Measurements from ENCODE around the gene RNF213.

RNF213 gene

DNA sequence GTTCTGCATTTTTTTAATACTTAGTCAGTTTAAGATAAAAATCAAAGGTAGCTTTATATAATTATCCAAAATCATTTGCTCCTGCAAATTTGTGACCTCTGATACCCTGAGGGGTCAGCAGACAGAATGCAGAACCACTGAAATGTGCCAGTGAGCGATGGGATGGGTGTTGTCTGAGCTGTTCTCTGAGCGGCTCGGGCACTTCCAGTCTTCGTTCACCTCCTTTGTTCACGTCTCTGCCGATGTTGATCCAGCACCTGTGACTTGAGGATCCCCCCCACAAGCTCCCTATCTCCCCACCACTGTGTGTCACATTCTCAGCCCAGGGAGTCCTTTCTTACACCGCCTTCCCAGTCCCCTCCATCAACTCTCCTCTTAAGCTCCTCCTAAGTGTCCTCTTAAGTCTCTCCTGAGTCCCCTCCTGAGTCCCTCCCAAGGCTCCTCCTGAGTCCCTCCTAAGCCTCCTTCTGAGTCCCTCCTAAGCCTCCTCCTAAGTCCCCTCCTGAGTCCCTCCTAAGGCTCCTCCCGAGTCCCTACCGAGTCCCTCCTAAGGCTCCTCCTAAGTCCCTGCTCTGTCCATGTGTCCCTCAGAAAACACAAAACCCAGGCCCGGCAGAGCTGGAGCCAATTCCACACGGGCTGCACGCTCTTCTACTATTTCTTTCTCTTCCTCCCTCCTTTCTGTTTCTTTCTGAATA lies 47.5 kb downstream of the RNF213 start:
- H3K36me3 ChIP-seq (ENCODE audit: low read length): no peaks in the 10 kb centered on the region

DNA sequence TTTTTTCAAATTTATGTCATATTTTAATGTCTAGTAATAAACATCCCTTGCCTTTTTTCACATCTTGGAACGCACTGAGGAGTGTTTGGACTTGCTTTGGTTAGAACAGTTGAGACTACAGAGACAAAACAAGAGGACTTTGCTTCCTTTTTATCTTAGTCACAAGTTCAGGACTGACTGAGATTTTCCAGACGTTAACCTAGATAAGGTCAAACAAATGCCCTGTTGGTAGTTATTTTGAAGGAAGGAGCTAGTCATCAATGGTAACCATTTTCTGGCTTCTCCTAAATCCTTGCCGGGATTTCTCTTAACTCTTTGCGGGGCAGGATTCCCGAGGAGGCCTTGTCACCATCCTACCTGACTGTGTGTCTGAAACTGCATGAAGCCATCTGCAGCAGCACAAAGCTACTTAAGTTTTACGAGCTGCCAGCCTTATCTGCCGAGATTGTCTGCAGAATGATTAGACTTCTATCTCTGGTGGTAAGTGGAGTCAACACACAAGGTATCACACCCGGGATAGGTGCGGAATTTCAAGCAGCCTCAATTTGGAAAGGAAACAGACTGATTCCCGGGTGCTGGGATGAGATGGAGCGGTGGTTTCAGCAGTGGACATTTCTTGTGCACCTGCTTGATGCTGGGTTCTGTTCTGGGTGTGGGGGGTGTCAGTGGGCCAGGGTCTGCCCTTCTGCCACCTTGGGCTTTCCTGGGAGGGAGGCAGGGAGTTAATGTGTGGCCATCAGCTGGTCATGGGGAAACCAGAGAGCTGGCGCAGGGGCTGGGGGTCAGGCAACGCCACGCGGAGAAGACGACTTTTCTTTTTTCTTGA lies 48.3 kb downstream of the RNF213 start:
- Histone ChIP-seq H3F3A (ENCODE audit: insufficient read depth) (no peaks in the 10 kb centered on the region), H3K9me3 (ENCODE audit: insufficient read depth, low read length) (no peaks in the 10 kb centered on the region), H4K20me1 (ENCODE audit: low read depth, low read length) (no peaks in the 10 kb centered on the region), H3K9me2 (replicated peaks; ENCODE audit: insufficient read depth, low read length) (no peaks in the 10 kb centered on the region), H3K9ac (ENCODE audit: low read length) (no peak overlapping the region), H3K27me3 (ENCODE audit: low read length) (no peaks in the 10 kb centered on the region), H3K36me3 (ENCODE audit: low read length) (no peaks in the 10 kb centered on the region), H2AFZ (ENCODE audit: low read depth, low read length, severe bottlenecking) (no peak overlapping the region), H3K79me2 (ENCODE audit: insufficient read depth, low read length) (no peaks in the 10 kb centered on the region), H3K27ac (ENCODE audit: low read depth, low read length) (no peak overlapping the region), H3K4me3 (ENCODE audit: insufficient read depth, low read length, poor library complexity, severe bottlenecking) (no peak overlapping the region), H3K4me2 (ENCODE audit: low read depth, low read length, poor library complexity, severe bottlenecking) (no peak overlapping the region)
- TF ChIP-seq EZH2phosphoT487 (conservative IDR thresholded peaks at IDR 0.05; ENCODE audit: low read length): no peak
- TF ChIP-seq, protein P1, sequence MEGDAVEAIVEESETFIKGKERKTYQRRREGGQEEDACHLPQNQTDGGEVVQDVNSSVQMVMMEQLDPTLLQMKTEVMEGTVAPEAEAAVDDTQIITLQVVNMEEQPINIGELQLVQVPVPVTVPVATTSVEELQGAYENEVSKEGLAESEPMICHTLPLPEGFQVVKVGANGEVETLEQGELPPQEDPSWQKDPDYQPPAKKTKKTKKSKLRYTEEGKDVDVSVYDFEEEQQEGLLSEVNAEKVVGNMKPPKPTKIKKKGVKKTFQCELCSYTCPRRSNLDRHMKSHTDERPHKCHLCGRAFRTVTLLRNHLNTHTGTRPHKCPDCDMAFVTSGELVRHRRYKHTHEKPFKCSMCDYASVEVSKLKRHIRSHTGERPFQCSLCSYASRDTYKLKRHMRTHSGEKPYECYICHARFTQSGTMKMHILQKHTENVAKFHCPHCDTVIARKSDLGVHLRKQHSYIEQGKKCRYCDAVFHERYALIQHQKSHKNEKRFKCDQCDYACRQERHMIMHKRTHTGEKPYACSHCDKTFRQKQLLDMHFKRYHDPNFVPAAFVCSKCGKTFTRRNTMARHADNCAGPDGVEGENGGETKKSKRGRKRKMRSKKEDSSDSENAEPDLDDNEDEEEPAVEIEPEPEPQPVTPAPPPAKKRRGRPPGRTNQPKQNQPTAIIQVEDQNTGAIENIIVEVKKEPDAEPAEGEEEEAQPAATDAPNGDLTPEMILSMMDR (IDR thresholded peaks at IDR 0.05; ENCODE audit: insufficient read depth, low read length, poor library complexity, severe bottlenecking): no peak

More for the DNA sequence above, 47.5 kb downstream of the RNF213 start:
- Histone ChIP-seq H3K27ac (ENCODE audit: low read depth, low read length) (no peak overlapping the region), H3K27me3 (ENCODE audit: low read length) (no peaks in the 10 kb centered on the region), H2AFZ (ENCODE audit: low read depth, low read length, severe bottlenecking) (no peak overlapping the region), H3K9me3 (ENCODE audit: insufficient read depth, low read length) (no peaks in the 10 kb centered on the region), H4K20me1 (ENCODE audit: low read depth, low read length) (no peaks in the 10 kb centered on the region), H3K9me2 (replicated peaks; ENCODE audit: insufficient read depth, low read length) (no peaks in the 10 kb centered on the region), H3K9ac (ENCODE audit: low read length) (no peak overlapping the region), H3K4me3 (ENCODE audit: insufficient read depth, low read length, poor library complexity, severe bottlenecking) (no peak overlapping the region), H3F3A (ENCODE audit: insufficient read depth) (no peaks in the 10 kb centered on the region), H3K79me2 (ENCODE audit: insufficient read depth, low read length) (no peaks in the 10 kb centered on the region), H3K4me2 (ENCODE audit: low read depth, low read length, poor library complexity, severe bottlenecking) (no peak overlapping the region)
- TF ChIP-seq, protein P1 (IDR thresholded peaks at IDR 0.05; ENCODE audit: insufficient read depth, low read length, poor library complexity, severe bottlenecking): no peak
- TF ChIP-seq EZH2phosphoT487 (conservative IDR thresholded peaks at IDR 0.05; ENCODE audit: low read length): no peak

DNA sequence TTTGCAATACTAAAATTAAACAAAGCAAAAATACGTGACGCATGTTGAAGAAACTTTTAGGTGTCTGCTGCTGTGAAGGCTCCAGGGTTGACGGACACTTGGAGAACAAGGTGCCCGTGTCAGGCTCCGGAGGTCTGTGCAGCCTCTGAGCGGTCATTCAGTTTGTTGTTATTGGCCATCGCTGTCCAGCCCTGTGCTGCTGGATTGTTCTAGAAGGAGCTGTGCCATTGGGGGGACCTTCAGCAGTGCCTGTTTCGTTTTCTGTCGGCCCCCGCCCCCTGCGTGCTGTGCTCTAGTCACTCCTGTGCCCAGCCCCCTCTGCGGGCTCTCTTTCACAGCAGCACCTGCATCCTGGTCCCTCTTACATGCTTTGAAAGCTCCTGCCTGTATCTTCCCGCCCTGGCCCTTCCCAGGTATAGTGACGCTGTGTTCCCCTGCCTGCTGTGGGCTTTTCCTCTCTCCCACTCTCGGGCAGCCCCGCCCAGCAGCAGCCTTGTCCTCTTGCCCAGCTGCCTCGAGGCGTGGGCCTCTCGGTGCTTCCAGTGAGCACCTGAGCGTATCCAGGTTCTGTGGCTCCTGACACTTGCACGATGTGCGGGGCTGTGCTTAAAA lies 50.7 kb downstream of the RNF213 start:
- Histone ChIP-seq H3K9me3 (ENCODE audit: insufficient read depth, low read length) (no peaks in the 10 kb centered on the region), H3K4me2 (ENCODE audit: low read depth, low read length, poor library complexity, severe bottlenecking) (no peak overlapping the region), H2AFZ (ENCODE audit: low read depth, low read length, severe bottlenecking) (no peak overlapping the region), H3K36me3 (ENCODE audit: low read length) (no peaks in the 10 kb centered on the region), H3K79me2 (ENCODE audit: insufficient read depth, low read length) (no peaks in the 10 kb centered on the region), H4K20me1 (ENCODE audit: low read depth, low read length) (no peaks in the 10 kb centered on the region), H3F3A (ENCODE audit: insufficient read depth) (no peaks in the 10 kb centered on the region), H3K9ac (ENCODE audit: low read length) (no peak overlapping the region), H3K4me3 (ENCODE audit: insufficient read depth, low read length, poor library complexity, severe bottlenecking) (no peak overlapping the region), H3K27ac (ENCODE audit: low read depth, low read length) (no peak overlapping the region), H3K27me3 (ENCODE audit: low read length) (no peaks in the 10 kb centered on the region), H3K9me2 (replicated peaks; ENCODE audit: insufficient read depth, low read length) (no peaks in the 10 kb centered on the region)
- TF ChIP-seq, protein P1 (IDR thresholded peaks at IDR 0.05; ENCODE audit: insufficient read depth, low read length, poor library complexity, severe bottlenecking): no peak
- TF ChIP-seq EZH2phosphoT487 (conservative IDR thresholded peaks at IDR 0.05; ENCODE audit: low read length): no peak

Data from SU-DHL-6 (cell line).